ENCODE data around the gene PACC1.

PACC1 gene

GRCh38 chr1:212451416-212452322 is 37.0 kb upstream of the PACC1 start:
- H3K27ac ChIP-seq, result no peak overlapping the region
- TF ChIP-seq CTCF (conservative IDR thresholded peaks at IDR 0.05), result no peak

GRCh38 chr1:212450331-212450881 is 35.7 kb upstream of the PACC1 start:
- no peak for TF ChIP-seq CTCF (conservative IDR thresholded peaks at IDR 0.05)
- H3K27ac ChIP-seq, result no peak overlapping the region

GRCh38 chr1:212447478-212447877 is 32.8 kb upstream of the PACC1 start:
- TF ChIP-seq CTCF (conservative IDR thresholded peaks at IDR 0.05), result no peak
- H3K27ac ChIP-seq, result no peak overlapping the region

- H3K27ac ChIP-seq, result no peak overlapping the region
- no peak for TF ChIP-seq CTCF (conservative IDR thresholded peaks at IDR 0.05)
These were observed 31.6 kb upstream of the PACC1 start for GRCh38 chr1:212446333-212446732.

- no peak for TF ChIP-seq CTCF (conservative IDR thresholded peaks at IDR 0.05)
These were observed 27.7 kb upstream of the PACC1 start for GRCh38 chr1:212442408-212442807.

GRCh38 chr1:212440419-212440818 is 25.7 kb upstream of the PACC1 start:
- TF ChIP-seq CTCF (conservative IDR thresholded peaks at IDR 0.05), result no peak
- no peak overlapping the region for H3K27ac ChIP-seq

More at GRCh38 chr1:212442408-212442807, 27.7 kb upstream of the PACC1 start:
- H3K27ac ChIP-seq, result no peak overlapping the region

GRCh38 chr1:212438831-212439237 is 24.1 kb upstream of the PACC1 start:
- no peak for TF ChIP-seq CTCF (conservative IDR thresholded peaks at IDR 0.05)
- H3K27ac ChIP-seq, result no peak overlapping the region
